Skeletal muscle satellite cell (primary cell): ENCODE results near the gene HSDL1. TPM values are rescaled to one million over a fixed set of nuclear protein-coding genes. Genes with fewer than 3 reads are reported as not detected.

Experiments used
- H3K27me3 ChIP-seq: 2 replicates; pipeline ENCODE4 v1.7.0; 2013; ENCODE audit warnings: low read length; ENCODE audit not compliant: control insufficient read depth, insufficient read depth
- H3K36me3 ChIP-seq: 2 replicates; pipeline ENCODE4 v1.7.0; 2013; ENCODE audit warnings: mild to moderate bottlenecking, control low read depth, low read length; ENCODE audit not compliant: insufficient read depth
- H3K4me1 ChIP-seq: 2 replicates; pipeline ENCODE4 v1.7.0; 2013; ENCODE audit warnings: low read length; ENCODE audit not compliant: control insufficient read depth, insufficient read depth
- H3K4me2 ChIP-seq: 2 replicates; pipeline ENCODE4 v1.7.0; 2013; ENCODE audit warnings: mild to moderate bottlenecking, low read length
- H3K4me3 ChIP-seq: 2 replicates; pipeline ENCODE4 v1.7.0; 2013; ENCODE audit warnings: low read length
- H3K9ac ChIP-seq: 2 replicates; pipeline ENCODE4 v1.7.0; 2013; ENCODE audit warnings: mild to moderate bottlenecking, low read depth, low read length, moderate library complexity
- H3K9me3 ChIP-seq: replicated peaks from 2 replicates; pipeline ENCODE4 v1.7.0; 2013; ENCODE audit warnings: mild to moderate bottlenecking, control low read depth, low read length
- total RNA-seq: library from RNA; depleted of rRNA; stranded (reverse); fragments of >200 nt; gene quantifications from 2 replicates; pipeline ENCODE4 v1.2.3, GENCODE V29; 2012; rRNA removed

The HSDL1 gene
- total RNA-seq = 12.9 and 14.4 TPM in 2 replicates

DNA sequence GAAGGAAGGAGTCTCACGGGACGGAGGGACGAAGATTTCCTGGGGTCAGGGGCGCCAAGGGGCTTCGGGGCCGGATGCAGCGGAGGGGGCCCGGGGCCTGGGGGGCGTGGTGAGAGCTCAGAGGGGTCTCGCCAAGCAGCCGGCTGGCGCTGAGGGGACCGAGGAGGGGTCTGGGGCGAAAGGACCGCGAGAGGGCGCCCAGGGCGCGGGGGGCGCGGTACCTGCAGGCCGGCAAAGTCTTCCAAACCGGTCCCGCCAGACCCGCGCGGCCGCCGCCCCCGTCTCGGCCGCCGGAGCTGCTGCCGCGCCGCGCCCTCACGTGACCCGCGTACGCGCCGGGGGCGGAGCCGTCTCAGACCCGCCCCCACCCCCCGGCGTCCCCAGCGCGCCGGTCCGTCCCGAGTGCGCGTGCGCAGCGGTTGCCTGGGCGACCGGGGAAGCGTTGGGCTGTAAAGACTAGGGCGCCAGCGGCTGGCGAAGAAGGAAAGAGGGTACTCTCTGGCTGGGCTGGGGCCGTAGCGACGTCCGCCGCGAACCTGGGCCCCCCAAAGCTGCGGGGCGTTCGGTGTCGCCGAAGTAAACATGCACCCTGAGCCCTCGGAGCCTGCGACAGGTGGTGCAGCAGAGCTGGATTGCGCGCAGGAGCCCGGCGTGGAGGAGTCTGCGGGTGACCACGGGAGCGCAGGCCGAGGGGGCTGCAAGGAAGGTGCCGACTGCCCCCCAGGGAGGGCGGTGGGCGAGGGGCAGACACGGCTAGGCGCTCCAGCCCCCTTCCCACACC is at the start of gene HSDL1, which contains the start of gene DNAAF1:
TSS of gene HSDL1 (minus strand) at position 319 of the 781 bp plus-strand sequence. CDS start 13,856 bp downstream, outside the sequence.
TSS of gene DNAAF1 (plus strand) at position 450 of the 781 bp plus-strand sequence. CDS start at position 583, 133 bp downstream.
- peak within 1 kb of the TSS; percentile 98 for H3K4me2 ChIP-seq
- H3K9me3 ChIP-seq = no peaks in the 10 kb centered on the region
- no peaks in the 10 kb centered on the region for H3K36me3 ChIP-seq
- no peaks in the 10 kb centered on the region for H3K4me1 ChIP-seq
- peaks cover 16% of the 10 kb centered on the region for H3K27me3 ChIP-seq
- H3K4me3 ChIP-seq = peak within 1 kb of the TSS; percentile 99
- peak within 1 kb of the TSS; percentile 85 for H3K9ac ChIP-seq

GRCh38 chr16:84194018-84194417 is 49.0 kb upstream of the HSDL1 start:
- H3K36me3 ChIP-seq = no peaks in the 10 kb centered on the region
- no peaks in the 10 kb centered on the region for H3K9me3 ChIP-seq
- no peak overlapping the region for H3K4me3 ChIP-seq
- H3K9ac ChIP-seq = no peak overlapping the region
- H3K27me3 ChIP-seq = peaks cover 21% of the 10 kb centered on the region
- peaks cover 6% of the 10 kb centered on the region for H3K4me1 ChIP-seq
- H3K4me2 ChIP-seq = no peak overlapping the region

DNA sequence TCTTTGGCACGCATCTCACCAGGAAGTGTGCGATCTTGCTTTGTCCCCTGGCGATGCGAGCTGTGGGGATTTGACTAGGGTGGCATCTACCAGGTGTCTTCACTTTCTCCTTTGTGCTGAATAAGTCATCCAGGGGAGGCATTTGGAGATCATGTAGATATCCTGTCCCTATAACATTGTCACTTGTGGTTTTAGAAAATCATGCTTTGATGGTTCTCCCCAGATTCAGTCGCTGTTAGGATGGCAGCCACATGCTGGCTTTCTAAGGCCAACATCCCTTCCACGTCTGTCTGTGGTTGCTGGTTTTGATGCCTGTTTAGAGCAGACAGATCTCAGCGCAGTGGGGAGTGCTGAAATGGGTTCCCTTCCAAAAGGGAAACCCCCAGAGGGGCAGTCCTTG is 48.5 kb upstream of the HSDL1 start:
- Histone ChIP-seq H3K4me3 (no peak overlapping the region), H3K9ac (no peak overlapping the region), H3K9me3 (no peaks in the 10 kb centered on the region), H3K36me3 (no peaks in the 10 kb centered on the region), H3K4me2 (no peak overlapping the region), H3K27me3 (peaks cover 21% of the 10 kb centered on the region), H3K4me1 (peaks cover 3% of the 10 kb centered on the region)

GRCh38 chr16:84191466-84191865 is 46.5 kb upstream of the HSDL1 start:
- no peak overlapping the region for H3K4me2 ChIP-seq
- H3K9me3 ChIP-seq = no peaks in the 10 kb centered on the region
- no peak overlapping the region for H3K4me3 ChIP-seq
- H3K9ac ChIP-seq = no peak overlapping the region
- peaks cover 20% of the 10 kb centered on the region for H3K27me3 ChIP-seq
- no peaks in the 10 kb centered on the region for H3K36me3 ChIP-seq
- H3K4me1 ChIP-seq = no peaks in the 10 kb centered on the region

- Histone ChIP-seq H3K4me1 (peaks cover under 1% of the 10 kb centered on the region), H3K4me3 (no peak within 1 kb of the TSS), H3K36me3 (no peaks in the 10 kb centered on the region), H3K4me2 (no peak within 1 kb of the TSS), H3K9me3 (no peaks in the 10 kb centered on the region), H3K27me3 (peaks cover 19% of the 10 kb centered on the region), H3K9ac (no peak within 1 kb of the TSS)
Observed at GRCh38 chr16:84190731-84191388, 45.9 kb upstream of the HSDL1 start, which contains the start of gene ADAD2. TSS of gene ADAD2 (plus strand) at chr16:84191157. CDS start at chr16:84191231, 74 bp downstream.

DNA sequence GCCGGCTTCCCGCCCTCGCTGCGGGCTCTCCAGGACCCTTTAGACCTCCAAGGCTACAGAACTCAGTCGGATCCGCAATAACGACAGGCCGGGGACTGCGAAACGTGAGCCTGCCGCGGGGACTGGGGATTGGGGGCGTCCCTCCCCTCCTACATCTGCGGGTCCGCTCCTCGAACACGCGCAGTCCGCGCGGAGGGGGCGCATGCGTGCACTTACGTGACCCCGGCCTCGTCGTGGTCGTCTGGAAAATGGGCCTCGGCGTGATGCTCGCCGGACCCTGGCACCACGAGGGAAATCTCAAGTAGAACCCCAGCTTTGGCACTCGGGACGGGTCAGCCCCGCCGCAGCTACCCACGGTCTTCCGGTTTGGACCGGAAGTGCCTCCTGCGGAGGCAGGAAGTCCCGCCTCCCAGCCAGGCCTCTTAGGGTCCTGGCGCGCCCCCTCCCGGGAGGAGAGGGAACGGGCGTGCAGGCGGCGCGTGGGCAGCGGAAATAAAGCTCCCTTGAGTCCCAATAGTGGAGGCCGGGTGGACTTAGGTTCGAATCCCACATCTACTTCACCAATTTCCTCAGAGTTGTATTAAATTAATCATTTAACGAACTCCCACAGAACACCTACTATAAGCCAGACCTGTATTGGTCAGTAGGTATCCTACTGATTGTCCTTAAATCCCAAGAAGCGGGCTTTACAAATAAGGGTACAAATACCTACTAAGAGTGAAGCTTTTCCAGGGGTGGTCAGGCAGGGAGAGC is 41.9 kb upstream of the HSDL1 start, which contains the start of gene TAF1C:
TSS of gene TAF1C (minus strand) at position 373 of the 753 bp plus-strand sequence. CDS start 2,069 bp downstream, outside the sequence.
- Histone ChIP-seq H3K4me3 (peak within 1 kb of the TSS; percentile 97), H3K9ac (peak within 1 kb of the TSS; percentile 95), H3K4me1 (peaks cover 4% of the 10 kb centered on the region), H3K36me3 (peaks cover 26% of the 10 kb centered on the region), H3K9me3 (no peaks in the 10 kb centered on the region), H3K27me3 (no peaks in the 10 kb centered on the region), H3K4me2 (peak within 1 kb of the TSS; percentile 79)

DNA sequence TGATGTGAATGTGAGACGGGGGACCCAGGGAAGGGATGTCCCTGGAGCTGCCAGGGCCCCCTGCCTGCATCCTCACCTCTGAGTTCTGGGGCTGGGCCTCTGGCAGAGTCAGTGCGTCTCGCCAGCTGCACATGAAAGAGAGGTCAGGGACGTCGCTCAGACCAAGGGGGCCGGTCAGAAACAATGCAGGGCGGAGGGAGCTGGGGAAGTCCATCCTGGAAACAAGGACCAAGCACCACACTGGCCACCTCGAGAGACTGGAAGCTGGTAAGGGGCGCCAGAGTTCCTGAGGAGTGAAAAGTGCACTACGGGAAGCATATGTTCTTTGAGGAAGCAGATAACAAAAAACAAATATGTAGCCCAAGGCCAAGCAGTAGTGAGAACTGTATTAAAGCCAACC is 39.8 kb upstream of the HSDL1 start:
- Histone ChIP-seq H3K9me3 (no peaks in the 10 kb centered on the region), H3K9ac (no peak overlapping the region), H3K4me1 (peaks cover 4% of the 10 kb centered on the region), H3K4me3 (no peak overlapping the region), H3K27me3 (no peaks in the 10 kb centered on the region), H3K4me2 (no peak overlapping the region), H3K36me3 (peaks cover 44% of the 10 kb centered on the region)

- Histone ChIP-seq H3K4me3 (no peak overlapping the region), H3K9ac (no peak overlapping the region), H3K9me3 (no peaks in the 10 kb centered on the region), H3K4me2 (no peak overlapping the region), H3K27me3 (no peaks in the 10 kb centered on the region), H3K4me1 (peaks cover 4% of the 10 kb centered on the region), H3K36me3 (peaks cover 50% of the 10 kb centered on the region)
Observed at GRCh38 chr16:84183911-84184591, 39.1 kb upstream of the HSDL1 start.

- H3K9ac ChIP-seq = no peak overlapping the region
- H3K36me3 ChIP-seq = peaks cover 50% of the 10 kb centered on the region
- peaks cover 4% of the 10 kb centered on the region for H3K4me1 ChIP-seq
- H3K9me3 ChIP-seq = no peaks in the 10 kb centered on the region
- H3K4me2 ChIP-seq = no peak overlapping the region
- H3K4me3 ChIP-seq = no peak overlapping the region
- H3K27me3 ChIP-seq = no peaks in the 10 kb centered on the region
Observed at GRCh38 chr16:84183572-84183875, 38.5 kb upstream of the HSDL1 start.

DNA sequence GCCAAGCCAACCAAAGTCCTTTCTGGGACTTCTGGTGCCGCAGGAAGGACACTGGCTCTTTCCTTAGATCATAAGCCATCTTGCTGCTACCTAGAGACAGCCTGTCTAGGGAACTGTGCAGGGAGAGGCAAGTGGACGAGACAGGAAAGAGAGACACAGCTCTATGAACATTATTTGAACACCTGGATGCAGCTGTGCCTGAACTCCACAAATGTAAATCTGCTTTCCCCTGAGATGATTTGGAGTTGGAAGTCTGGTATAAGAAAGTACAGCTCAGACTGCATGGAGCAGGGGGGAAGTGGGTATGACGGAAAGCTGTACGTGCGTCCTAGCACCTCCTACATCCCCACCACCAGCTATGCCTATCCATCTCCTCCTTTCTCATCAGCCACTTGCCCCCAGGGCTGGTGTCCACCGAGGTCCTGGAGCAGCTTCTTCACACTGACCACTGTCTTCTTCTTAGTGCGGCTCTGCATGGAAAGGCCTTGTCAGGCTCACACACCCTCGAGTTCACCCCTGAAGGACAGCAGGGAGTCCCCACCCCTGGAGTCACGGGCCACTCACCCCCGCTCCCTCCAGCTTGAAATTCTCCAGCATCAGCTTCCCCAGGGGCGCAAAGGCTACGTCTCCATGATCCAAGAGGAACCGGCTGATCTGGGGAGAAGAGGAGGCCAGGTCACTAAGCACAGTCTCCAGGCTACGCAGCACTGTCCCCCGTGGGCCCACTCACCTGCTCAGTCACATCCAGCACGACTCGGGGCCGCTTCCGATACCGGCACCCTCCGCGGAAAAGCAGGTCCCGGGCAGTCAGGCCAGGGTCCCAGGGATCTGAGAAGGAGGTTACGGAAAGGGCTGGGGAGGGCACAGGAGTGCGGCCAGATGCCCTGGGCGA is 37.9 kb upstream of the HSDL1 start:
- no peaks in the 10 kb centered on the region for H3K27me3 ChIP-seq

More for the DNA sequence above, 37.9 kb upstream of the HSDL1 start:
- H3K9me3 ChIP-seq = no peaks in the 10 kb centered on the region
- peaks cover 54% of the 10 kb centered on the region for H3K36me3 ChIP-seq
- no peak overlapping the region for H3K9ac ChIP-seq
- no peak overlapping the region for H3K4me3 ChIP-seq
- H3K4me2 ChIP-seq = no peak overlapping the region
- peaks cover 9% of the 10 kb centered on the region for H3K4me1 ChIP-seq
